GM12878 (cell line): ENCODE data around the gene SH2D5. TPM values are rescaled to one million over a fixed set of nuclear protein-coding genes. Genes with fewer than 3 reads are reported as not detected.
"Not testable (repeated sequence)": the region's sequence is repeated elsewhere in the genome, so short reads cannot be mapped to it uniquely, and the experiment has no call there.

Experiments
- ATAC-seq: fragments of 200-7000 bp; cut with Tn5 transposase; 3 replicates; pipeline ENCODE4 v1.9.1; 2020; ENCODE audit warnings: mild to moderate bottlenecking, moderate library complexity
- BruUV-seq: library from RNA; stranded (reverse); fragments of 400-500 nt; replicated peaks from 2 replicates; lab custom pipeline; 2021; lab: Mats Ljungman, UMichigan
- CTCF ChIA-PET: fragments of 300-600 bp; sonication (Branson Sonifier 250); formaldehyde crosslinking; extraction: SDS; loops from one replicate; lab custom pipeline; 2021; ENCODE audit warnings: inconsistent platforms; lab: Yijun Ruan, JAX
- POLR2A ChIA-PET: fragments of 350-600 bp; formaldehyde crosslinking; extraction: SDS; loops from one replicate; lab custom pipeline; 2021; ENCODE audit warnings: inconsistent platforms; lab: Charles Lee
- RAD21 ChIA-PET: fragments of 300-600 bp; sonication (Branson Sonifier 250); formaldehyde crosslinking; loops from one replicate; lab custom pipeline; 2023; ENCODE audit warnings: antibody characterized with exemption; ENCODE audit not compliant: unreplicated experiment; lab: Charles Lee
- SMC1A ChIA-PET: fragments of 300-600 bp; sonication (Branson Sonifier 250); formaldehyde crosslinking; loops from one replicate; lab custom pipeline; 2023; ENCODE audit not compliant: unreplicated experiment, uncharacterized antibody; lab: Charles Lee
- DNase-seq: peaks from one replicate; pipeline ENCODE4 v3.0.0-alpha.2; 2011; ENCODE audit warnings: low read depth, low spot score
- FAIRE-seq: peaks from 3 replicates; lab custom pipeline; 2011; peaks lifted over from hg19 to GRCh38; lab: Jason Lieb, UNC
- H2AFZ ChIP-seq: 2 replicates; pipeline ENCODE4 v1.6.0; 2011; ENCODE audit warnings: low read depth, low read length, control low read depth; ENCODE audit not compliant: control insufficient read depth
- H3K27ac ChIP-seq: 2 replicates; pipeline ENCODE4 v1.5.1; 2011; ENCODE audit warnings: control low read depth; ENCODE audit not compliant: control insufficient read depth, insufficient read depth
- H3K27me3 ChIP-seq, 2 experiments: replicated peaks in 1 of 2; 2 replicates each; pipeline versions ENCODE4 v1.6.0 to v1.6.1; 2011; ENCODE audit warnings: low read length in 1 of 2; ENCODE audit not compliant: control insufficient read depth in 2 of 2, insufficient read depth in 2 of 2
- H3K36me3 ChIP-seq, 2 experiments: 2 replicates each; pipeline ENCODE4 v1.5.1; 2011; ENCODE audit warnings: low read length in 1 of 2; ENCODE audit not compliant: control insufficient read depth in 2 of 2, insufficient read depth in 2 of 2
- H3K4me1 ChIP-seq: 2 replicates; pipeline ENCODE4 v1.6.1; 2011; ENCODE audit warnings: mild to moderate bottlenecking, low read length, moderate library complexity, mixed read lengths; ENCODE audit not compliant: control insufficient read depth, insufficient read depth
- H3K4me2 ChIP-seq: 2 replicates; pipeline ENCODE4 v1.6.0; 2011; ENCODE audit warnings: control low read depth; ENCODE audit not compliant: control insufficient read depth, insufficient read depth
- H3K4me3 ChIP-seq: fragments of 200-600 bp; sonication (generic); 2 replicates; pipeline ENCODE4 v1.5.1; 2016
- H3K79me2 ChIP-seq: 2 replicates; pipeline ENCODE4 v1.6.0; 2011; ENCODE audit warnings: low read length; ENCODE audit not compliant: control insufficient read depth, insufficient read depth
- H3K9ac ChIP-seq: 2 replicates; pipeline ENCODE4 v1.8.0; 2011; ENCODE audit warnings: low read length, control low read depth, mixed read lengths; ENCODE audit not compliant: control insufficient read depth, insufficient read depth
- H3K9me3 ChIP-seq: replicated peaks from 3 replicates; pipeline ENCODE4 v1.5.1; 2011; ENCODE audit warnings: mild to moderate bottlenecking, low read length; ENCODE audit not compliant: control insufficient read depth, insufficient read depth
- H4K20me1 ChIP-seq: 2 replicates; pipeline ENCODE4 v1.6.0; 2011; ENCODE audit not compliant: control insufficient read depth, insufficient read depth
- CHD2 ChIP-seq: IDR thresholded peaks from 2 replicates; pipeline ENCODE4 v1.6.1; 2011; ENCODE audit warnings: low read depth, low read length, improper control_type of control experiment, borderline replicate concordance
- KAT2A ChIP-seq: conservative IDR thresholded peaks from 2 replicates; pipeline ENCODE4 v1.6.1; 2011; ENCODE audit warnings: low read depth, low read length; ENCODE audit not compliant: control insufficient read depth
- PAX5 ChIP-seq: IDR thresholded peaks from 2 replicates; pipeline ENCODE4 v1.6.1; 2011; ENCODE audit warnings: low read depth, low read length, borderline replicate concordance
- WGBS: methylation state at CpG from one replicate; pipeline ENCODE4 v1.1.6; 2016; ENCODE audit warnings: low lambda C conversion rate; ENCODE audit not compliant: insufficient replicate concordance, insufficient coverage; ENCODE audit errors: missing lambda C conversion rate; 5-methylcytosine and 5-hydroxymethylcytosine counted together
- in situ Hi-C: fragments of 300-500 bp; cut with MboI; formaldehyde crosslinking; loops from 9 replicates; pipeline ENCODE4 v1.14.3; 2018; ENCODE audit warnings: mixed read lengths
- intact Hi-C: fragments of 100-400 bp; cut with micrococcal nuclease; formaldehyde crosslinking; loops from one replicate; pipeline ENCODE4 v1.14.2; 2022; ENCODE audit not compliant: unreplicated experiment
- polyA plus RNA-seq, 11 experiments: library from polyadenylated mRNA; depleted of rRNA in 4 of 11; unstranded in 6 of 11; stranded (reverse) in 5 of 11; fragments of >200 nt; fragmentation: Nextera tagmentation in 4 of 11; fragmentation: Illumina TruSeq in 1 of 11; extraction: Ambion mirVana in 4 of 11; extraction: Trizol in 1 of 11; gene quantifications; 1 replicate in 1 of 11; 2 replicates in 10 of 11; pipeline versions ENCODE4 v1.2.1 to v1.2.3, GENCODE V29; 2011 to 2016; ENCODE audit warnings: inconsistent platforms in 2 of 11, missing spikeins in 2 of 11, low read depth in 1 of 11
- total RNA-seq, 4 experiments: library from RNA; depleted of rRNA in 3 of 4; stranded (reverse); fragments of >200 nt in 3 of 4; fragmentation: Illumina TruSeq in 1 of 4; extraction: Trizol in 1 of 4; gene quantifications; 2 replicates each; pipeline versions ENCODE4 v1.2.1 to v1.2.3, GENCODE V29; 2013 to 2021

Gene SH2D5
- total and polyA plus RNA-seq, 10 of the 15 experiments (the other 5 are each of a cell fraction or from before 2014, with no cell fraction given): 0.03 to 0.62 (median 0.20) TPM; not detected in 3

DNA sequence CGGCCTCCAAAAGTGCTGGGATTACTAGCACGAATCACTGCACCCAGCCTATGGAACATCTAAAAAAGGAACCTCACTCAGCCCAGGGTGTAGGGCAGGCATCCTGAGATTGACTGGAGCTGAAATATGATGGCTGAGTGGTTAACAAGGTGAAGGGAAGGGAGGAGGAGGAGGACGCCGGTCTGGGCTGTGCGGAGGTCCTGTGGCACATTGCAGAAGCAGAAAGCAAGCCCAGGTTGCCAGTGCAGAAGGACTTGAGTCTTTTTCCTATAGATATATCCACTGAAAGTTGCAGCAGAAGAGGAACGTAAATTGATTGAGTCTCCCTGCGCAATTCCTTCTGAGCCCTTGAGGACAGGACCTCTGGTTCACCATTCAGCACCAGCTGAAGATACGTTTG, 13.2 kb downstream of the SH2D5 start (continued):
- no peak for TF ChIP-seq KAT2A

DNA sequence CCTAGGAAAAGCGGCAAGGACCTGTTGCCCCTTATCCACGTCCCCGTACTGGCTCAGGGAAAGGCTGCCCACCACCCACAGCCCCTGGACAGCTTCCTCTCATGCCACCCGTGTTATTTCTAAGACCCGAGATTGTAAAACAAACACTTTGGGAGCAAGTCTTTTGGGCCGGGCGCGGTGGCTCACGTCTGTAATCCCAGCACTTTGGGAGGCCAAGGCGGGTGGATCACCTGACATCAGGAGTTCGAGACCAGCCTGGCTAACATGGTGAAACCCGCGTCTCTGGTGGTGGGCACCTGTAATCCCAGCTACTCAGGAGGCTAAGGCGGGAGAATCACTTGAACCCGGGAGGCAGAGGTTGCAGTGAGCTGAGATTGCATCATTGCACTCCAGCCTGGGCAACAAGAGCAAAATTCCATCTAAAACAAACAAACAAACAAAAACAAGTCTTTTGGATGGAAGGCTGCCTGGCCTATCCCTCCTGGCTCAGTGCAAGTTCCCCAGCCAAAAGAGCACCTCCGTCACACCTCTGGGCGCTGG, 14.1 kb downstream of the SH2D5 start:
- H3K36me3 ChIP-seq, ATAC-seq, H3K9ac ChIP-seq, H3K27me3 ChIP-seq, H3K9me3 ChIP-seq, intact Hi-C loops, SMC1A ChIA-PET, H2AFZ ChIP-seq, H3K4me1 ChIP-seq, H4K20me1 ChIP-seq, in situ Hi-C loops, POLR2A ChIA-PET, H3K79me2 ChIP-seq, H3K27ac ChIP-seq, H3K4me3 ChIP-seq, BruUV-seq, FAIRE-seq, RAD21 ChIA-PET, DNase-seq: not testable (repeated sequence)
- WGBS: 71% methylated on average over 17 of the region's 17 CpGs
- CTCF ChIA-PET: interaction anchor here (0.6 kb wide), 1 partner anchor 454 kb away, joined by 3 read pairs; no protein-coding TSS in a partner anchor
- H3K4me2 ChIP-seq: peak overlapping the region; percentile 68

DNA sequence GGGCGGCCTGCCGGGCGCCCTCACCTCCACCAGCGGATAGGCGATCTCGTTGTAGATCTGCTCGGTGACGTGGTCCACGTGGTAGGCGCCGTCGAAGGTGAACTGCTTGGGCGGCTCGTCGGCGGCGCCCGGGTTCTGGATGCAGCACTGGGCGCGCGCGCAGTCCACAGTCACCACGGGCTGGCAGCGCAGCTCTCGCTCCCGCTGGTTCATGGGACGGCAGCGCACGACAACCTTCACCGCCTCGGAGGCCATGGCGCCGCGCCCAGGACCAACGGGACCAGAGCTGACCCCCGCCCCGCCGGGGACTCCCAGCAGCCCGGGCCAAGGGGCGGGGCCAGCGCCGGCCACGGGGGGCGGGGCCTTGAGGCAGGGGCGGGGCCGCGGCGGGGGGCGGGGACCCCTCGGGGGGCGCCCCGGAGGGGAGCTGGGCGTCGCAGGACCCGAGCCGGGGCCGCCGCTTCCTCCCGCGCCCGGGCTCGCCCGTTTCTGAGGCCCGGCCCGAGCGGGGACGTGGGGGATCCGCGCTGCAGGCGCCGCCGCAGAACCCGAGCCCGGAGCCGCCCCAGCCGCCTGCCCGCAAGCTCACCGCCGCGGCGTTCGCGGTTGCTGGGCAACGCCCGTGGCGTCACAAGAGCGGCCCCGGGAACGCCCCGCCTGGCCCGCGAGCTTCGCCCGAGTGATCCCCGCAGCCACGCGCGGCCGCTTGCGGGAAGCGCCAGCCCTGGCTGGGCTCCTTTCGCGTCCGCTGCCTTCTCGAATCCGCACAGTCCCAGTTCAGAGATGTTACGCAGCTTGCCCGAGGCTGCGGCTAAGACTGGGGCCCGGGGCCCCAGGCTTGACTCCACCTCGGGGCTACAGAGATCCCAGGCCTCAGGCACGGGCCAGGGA, 14.8 kb downstream of the SH2D5 start, which contains the start of gene KIF17:
Gene KIF17 (minus strand): TSS at position 556 of the 891 bp plus-strand sequence. CDS start 301 bp downstream, at position 255.
- BruUV-seq: no TSS peak
- FAIRE-seq: no peak
- no peaks in the 10 kb centered on the region; the same call in 2 of the 3 replicates for H3K9me3 ChIP-seq
- H3K36me3 ChIP-seq: no peaks in the 10 kb centered on the region
- no peak within 1 kb of the TSS for H2AFZ ChIP-seq
- ChIA-PET RAD21 (no interaction called here), POLR2A (no interaction called here), SMC1A (interaction anchor here (0.6 kb wide), 1 partner anchor 651 kb away, joined by 3 read pairs; no protein-coding TSS in a partner anchor), CTCF (no interaction called here)
- DNase-seq: no peak
- WGBS: 29% methylated on average over 65 of the region's 112 CpGs
- H3K27me3 ChIP-seq: peaks cover 0 to 5% of the 10 kb centered on the region in 2 experiments; a peak in 1 of 4 replicates
- no peak within 1 kb of the TSS for H3K9ac ChIP-seq
- TF ChIP-seq CHD2 (no peak), PAX5 (0 out of 2 replicates have a peak, but pooled peaks have one; percentile 44)
- no peaks in the 10 kb centered on the region for H4K20me1 ChIP-seq
- in situ Hi-C loops: no loop called here
- ATAC-seq: peak; percentile 66
- H3K4me1 ChIP-seq: no peaks in the 10 kb centered on the region
- no peak within 1 kb of the TSS for H3K4me3 ChIP-seq
- intact Hi-C loops: no loop called here
- H3K4me2 ChIP-seq: peak within 1 kb of the TSS; percentile 79
- H3K79me2 ChIP-seq: no peaks in the 10 kb centered on the region
- H3K27ac ChIP-seq: no peak within 1 kb of the TSS
